Neural progenitor cell (in vitro differentiated cells): ENCODE measurements around the gene AGMO.

ENCODE experiments used
- EZH2 ChIP-seq: fragments of 200-600 bp; sonication (generic); IDR thresholded peaks from 2 replicates; pipeline ENCODE4 v1.6.1; 2017; ENCODE audit warnings: antibody characterized with exemption, mild to moderate bottlenecking, moderate library complexity
- TF ChIP-seq, protein P1 (sequence below): fragments of 200-600 bp; sonication (generic); IDR thresholded peaks from 2 replicates; pipeline ENCODE4 v1.5.1; 2017; ENCODE audit warnings: antibody characterized with exemption, mild to moderate bottlenecking

GRCh38 chr7:15561835-15562234, at the start of gene AGMO:
- TF ChIP-seq, protein P1, sequence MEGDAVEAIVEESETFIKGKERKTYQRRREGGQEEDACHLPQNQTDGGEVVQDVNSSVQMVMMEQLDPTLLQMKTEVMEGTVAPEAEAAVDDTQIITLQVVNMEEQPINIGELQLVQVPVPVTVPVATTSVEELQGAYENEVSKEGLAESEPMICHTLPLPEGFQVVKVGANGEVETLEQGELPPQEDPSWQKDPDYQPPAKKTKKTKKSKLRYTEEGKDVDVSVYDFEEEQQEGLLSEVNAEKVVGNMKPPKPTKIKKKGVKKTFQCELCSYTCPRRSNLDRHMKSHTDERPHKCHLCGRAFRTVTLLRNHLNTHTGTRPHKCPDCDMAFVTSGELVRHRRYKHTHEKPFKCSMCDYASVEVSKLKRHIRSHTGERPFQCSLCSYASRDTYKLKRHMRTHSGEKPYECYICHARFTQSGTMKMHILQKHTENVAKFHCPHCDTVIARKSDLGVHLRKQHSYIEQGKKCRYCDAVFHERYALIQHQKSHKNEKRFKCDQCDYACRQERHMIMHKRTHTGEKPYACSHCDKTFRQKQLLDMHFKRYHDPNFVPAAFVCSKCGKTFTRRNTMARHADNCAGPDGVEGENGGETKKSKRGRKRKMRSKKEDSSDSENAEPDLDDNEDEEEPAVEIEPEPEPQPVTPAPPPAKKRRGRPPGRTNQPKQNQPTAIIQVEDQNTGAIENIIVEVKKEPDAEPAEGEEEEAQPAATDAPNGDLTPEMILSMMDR = no peak
- no peak for TF ChIP-seq EZH2
